Ovary (tissue), 9 donors: ENCODE measurements around the gene CDCP1. TPM values are rescaled to one million over a fixed set of nuclear protein-coding genes. Genes with fewer than 3 reads are reported as not detected.

Experiments
- DNase-seq, 5 donors: peaks; one replicate each; pipeline ENCODE4 v3.0.0-alpha.2; 2019 to 2020
- H3K27ac ChIP-seq, 2 donors: fragments of 200-600 bp; one replicate each; pipeline versions ENCODE4 v1.5.1 to v1.8.0; 2019 to 2022
- H3K27me3 ChIP-seq: fragments of 200-600 bp; one replicate; pipeline ENCODE4 v1.8.0; 2022
- H3K36me3 ChIP-seq: fragments of 200-600 bp; sonication (generic); one replicate; pipeline ENCODE4 v1.5.1; 2019
- H3K4me1 ChIP-seq: one replicate; pipeline ENCODE4 v1.8.1; 2013; ENCODE audit warnings: mild to moderate bottlenecking, moderate library complexity; ENCODE audit not compliant: insufficient read depth
- H3K4me3 ChIP-seq: fragments of 200-600 bp; sonication (generic); one replicate; pipeline ENCODE4 v1.5.1; 2017
- H3K9me3 ChIP-seq, 2 donors: fragments of 200-600 bp in 1 of 2; sonication (generic) in 1 of 2; one replicate each; pipeline versions ENCODE4 v1.5.1 to v1.8.1; 2013 to 2019; ENCODE audit warnings: mild to moderate bottlenecking in 1 of 2, moderate library complexity in 1 of 2
- CTCF ChIP-seq, 3 donors: fragments of 450-650 bp in 2 of 3; fragments of 200-600 bp in 1 of 3; IDR thresholded peaks; one replicate each; pipeline versions ENCODE4 v1.5.1 to v1.8.0; 2016 to 2022; ENCODE audit warnings: antibody characterized with exemption in 3 of 3, mild to moderate bottlenecking in 1 of 3
- EP300 ChIP-seq: sonication (generic); formaldehyde crosslinking; IDR thresholded peaks from one replicate; pipeline ENCODE4 v1.6.1; 2017; ENCODE audit warnings: antibody characterized with exemption
- POLR2A ChIP-seq: fragments of 450-650 bp; IDR thresholded peaks from one replicate; pipeline ENCODE4 v1.6.1; 2017; ENCODE audit warnings: antibody characterized with exemption, mild to moderate bottlenecking, moderate library complexity
- WGBS, 3 donors: extraction: QIAGEN DNeasy Blood & Tissue Kit in 1 of 3; methylation state at CpG; one replicate each; pipeline versions ENCODE4 v1.1.5 to v1.1.7; 2013 to 2017; 5-methylcytosine and 5-hydroxymethylcytosine counted together
- intact Hi-C, 4 donors: fragments of 100-400 bp; cut with DNase I; formaldehyde crosslinking; loops; one replicate each; pipeline versions ENCODE4 v1.11.0 to v1.15.1; 2022 to 2023
- polyA plus RNA-seq, 2 donors: library from polyadenylated mRNA; stranded (reverse); fragments of 200-250 nt in 1 of 2; fragments of 350-450 nt in 1 of 2; fragmentation: Illumina TruSeq in 1 of 2; extraction: RNeasy Lipid Tissue Mini Kit (QIAGEN cat#74804) in 1 of 2; gene quantifications; one replicate each; pipeline ENCODE4 v1.2.3, GENCODE V29; 2013 to 2014
- total RNA-seq, 7 donors: library from RNA; depleted of rRNA in 2 of 7; stranded (reverse); fragments of >200 nt in 2 of 7; fragmentation: NEBNext Ultra II Directional in 3 of 7; extraction: Animal tissue kit (Norgen Biotek cat#: 25700) in 3 of 7; gene quantifications; one replicate each; pipeline versions ENCODE4 v1.1.0 to v1.2.4, GENCODE V29; 2016 to 2023
- donor health status: DM: no; HTN: no; CAD: no; lungs with moderate emphysema.
- donor health status: DM: no; HTN: no; CAD: no.
- donor health status: Bipolar disorder and iron deficiency.
- donor health status: DM: yes; HTN: yes; CAD: no.
- donor health status: DM: no; HTN: no; CAD: no.
- donor health status: DM: yes; HTN: yes; CAD: no.

Gene CDCP1
- total and polyA plus RNA-seq, 9 donors, result 0.12 to 14.4 (median 1.7) TPM

- Histone ChIP-seq H3K36me3 (no peaks in the 10 kb centered on the region), H3K9me3 (no peaks in the 10 kb centered on the region), H3K27ac (no peak overlapping the region), H3K4me1 (no peaks in the 10 kb centered on the region), H3K27me3 (no peaks in the 10 kb centered on the region), H3K4me3 (no peak overlapping the region)
- no peak for TF ChIP-seq CTCF (IDR thresholded peaks at IDR 0.05)
- no peak for TF ChIP-seq EP300
- TF ChIP-seq POLR2A, result no peak
- no peak for DNase-seq
- intact Hi-C loops, result no loop called here
- WGBS, 3 donors, result 73 to 76% (median 76%) methylated on average over 3 of the region's 3 CpGs
These were observed 21.8 kb downstream of the CDCP1 start for GRCh38 chr3:45124352-45124751.

- no peaks in the 10 kb centered on the region for H3K36me3 ChIP-seq
- H3K4me1 ChIP-seq, result no peaks in the 10 kb centered on the region
- TF ChIP-seq CTCF (IDR thresholded peaks at IDR 0.05) (no peak), EP300 (no peak), POLR2A (no peak)
- H3K9me3 ChIP-seq, result no peaks in the 10 kb centered on the region
- no peak overlapping the region for H3K27ac ChIP-seq
- H3K4me3 ChIP-seq, result no peak overlapping the region
- intact Hi-C loops, result no loop called here
- H3K27me3 ChIP-seq, result no peaks in the 10 kb centered on the region
- WGBS, 3 donors, result 46 to 52% (median 49%) methylated on average over 3 of the region's 3 CpGs
- no peak for DNase-seq
These were observed 22.5 kb downstream of the CDCP1 start for GRCh38 chr3:45123581-45124269.

- no peaks in the 10 kb centered on the region for H3K27me3 ChIP-seq
- H3K9me3 ChIP-seq, result no peaks in the 10 kb centered on the region
- no peak for DNase-seq
- intact Hi-C loops, result no loop called here
- no peaks in the 10 kb centered on the region for H3K36me3 ChIP-seq
- WGBS, 3 donors, result 43 to 51% (median 48%) methylated on average over 5 of the region's 5 CpGs
- H3K4me3 ChIP-seq, result no peak overlapping the region
- TF ChIP-seq EP300 (no peak), CTCF (IDR thresholded peaks at IDR 0.05) (no peak), POLR2A (no peak)
- no peak overlapping the region for H3K27ac ChIP-seq
- H3K4me1 ChIP-seq, result no peaks in the 10 kb centered on the region
These were observed 23.1 kb downstream of the CDCP1 start for GRCh38 chr3:45123030-45123429.

- DNase-seq, result no peak
- Histone ChIP-seq H3K4me3 (no peak overlapping the region), H3K4me1 (no peaks in the 10 kb centered on the region), H3K36me3 (no peaks in the 10 kb centered on the region), H3K27me3 (no peaks in the 10 kb centered on the region), H3K27ac (no peak overlapping the region), H3K9me3 (no peaks in the 10 kb centered on the region)
- WGBS, 3 donors, result 81 to 83% (median 81%) methylated on average over 12 of the region's 12 CpGs
- TF ChIP-seq CTCF (IDR thresholded peaks at IDR 0.05) (no peak), EP300 (no peak), POLR2A (no peak)
- intact Hi-C loops, result no loop called here
These were observed 25.6 kb downstream of the CDCP1 start for GRCh38 chr3:45120359-45121158.
